HepG2 (cell line): Measurements from ENCODE around the gene ENHO. TPM values are rescaled to one million over a fixed set of nuclear protein-coding genes. Genes with fewer than 3 reads are reported as not detected.

ENCODE experiments used
- ATAC-seq: fragments of 200-7000 bp; cut with Tn5 transposase; 3 replicates; pipeline ENCODE4 v1.9.1; 2020; ENCODE audit warnings: mild to moderate bottlenecking, moderate library complexity
- BruUV-seq: library from RNA; stranded (reverse); fragments of 400-500 nt; replicated peaks from 2 replicates; lab custom pipeline; 2021; lab: Mats Ljungman, UMichigan
- CTCF ChIA-PET: fragments of 300-600 bp; formaldehyde crosslinking; extraction: SDS; loops from one replicate; lab custom pipeline; 2021; ENCODE audit warnings: low total read pairs, inconsistent platforms, low intra/inter-chr PET ratio; lab: Yijun Ruan, JAX
- POLR2A ChIA-PET: fragments of 350-600 bp; sonication (Branson Sonifier 250); formaldehyde crosslinking; loops from one replicate; lab custom pipeline; 2020; ENCODE audit warnings: antibody characterized with exemption, inconsistent platforms; lab: Yijun Ruan, JAX
- DNase-seq: peaks from one replicate; pipeline ENCODE4 v3.0.0-alpha.2; 2015; ENCODE audit warnings: low spot score
- FAIRE-seq: peaks from 3 replicates; lab custom pipeline; 2011; peaks lifted over from hg19 to GRCh38; lab: Jason Lieb, UNC
- H2AFZ ChIP-seq: one replicate; pipeline ENCODE4 v1.6.1; 2011; ENCODE audit warnings: low read length, inconsistent platforms
- H3K27ac ChIP-seq: fragments of 300-600 bp; 3 replicates; pipeline ENCODE4 v1.8.0; 2011; ENCODE audit warnings: mixed run types, mild to moderate bottlenecking, mixed read lengths, low read length, inconsistent platforms; ENCODE audit not compliant: insufficient read depth; ENCODE audit errors: extremely low read length
- H3K27me3 ChIP-seq, 2 experiments: fragments of 200-600 bp in 1 of 2; 2 replicates in 1 of 2; 3 replicates in 1 of 2; pipeline versions ENCODE4 v1.6.0 to v1.8.0; 2011; ENCODE audit warnings: low read length in 2 of 2, mild to moderate bottlenecking in 2 of 2, moderate library complexity in 2 of 2, inconsistent platforms in 1 of 2; ENCODE audit not compliant: insufficient read depth in 2 of 2, control insufficient read depth in 1 of 2
- H3K36me3 ChIP-seq, 2 experiments: fragments of 200-600 bp in 1 of 2; replicated peaks in 1 of 2; 2 replicates in 1 of 2; 3 replicates in 1 of 2; pipeline versions ENCODE4 v1.5.1 to v1.8.0; 2011; ENCODE audit warnings: low read length in 2 of 2, inconsistent platforms in 1 of 2; ENCODE audit not compliant: insufficient read depth in 2 of 2, control insufficient read depth in 1 of 2
- H3K4me1 ChIP-seq: 2 replicates; pipeline ENCODE4 v1.5.1; 2012; ENCODE audit warnings: low read length, inconsistent platforms; ENCODE audit not compliant: insufficient read depth
- H3K4me2 ChIP-seq: 2 replicates; pipeline ENCODE4 v1.6.0; 2011; ENCODE audit warnings: low read depth, low read length, inconsistent platforms
- H3K4me3 ChIP-seq, 3 experiments: fragments of 200-600 bp in 1 of 3; sonication (generic), shearing (Covaris generic) in 1 of 3; replicated peaks in 1 of 3; 2 replicates each; pipeline ENCODE4 v1.5.1; 2011 to 2016; ENCODE audit warnings: low read length in 3 of 3, inconsistent platforms in 2 of 3, low read depth in 2 of 3, mild to moderate bottlenecking in 2 of 3, control low read depth in 1 of 3, mixed read lengths in 1 of 3; ENCODE audit not compliant: insufficient read depth in 1 of 3
- H3K79me2 ChIP-seq: one replicate; pipeline ENCODE4 v1.6.1; 2011; ENCODE audit warnings: low read length, inconsistent platforms; ENCODE audit not compliant: insufficient read depth
- H3K9ac ChIP-seq: 2 replicates; pipeline ENCODE4 v1.6.0; 2011; ENCODE audit warnings: mild to moderate bottlenecking, low read depth, low read length, inconsistent platforms; ENCODE audit not compliant: insufficient read depth
- H3K9me3 ChIP-seq: 2 replicates; pipeline ENCODE4 v1.5.1; 2012; ENCODE audit warnings: mild to moderate bottlenecking, low read length
- H4K20me1 ChIP-seq: 2 replicates; pipeline ENCODE4 v1.6.0; 2011; ENCODE audit warnings: inconsistent platforms, mild to moderate bottlenecking, low read length, moderate library complexity; ENCODE audit not compliant: insufficient read depth
- BORCS8-MEF2B ChIP-seq: sonication (generic); formaldehyde crosslinking; IDR thresholded peaks from 2 replicates; pipeline ENCODE4 v1.8.0; 2022; ENCODE audit warnings: mild to moderate bottlenecking, missing genetic modification reagents
- CREM ChIP-seq, 2 experiments: sonication (generic) in 1 of 2; formaldehyde crosslinking in 1 of 2; IDR thresholded peaks; 2 replicates each; pipeline versions ENCODE4 v1.4.0 to v1.6.1; 2016 to 2020; ENCODE audit warnings: antibody characterized with exemption in 1 of 2, mild to moderate bottlenecking in 1 of 2, missing genetic modification reagents in 1 of 2
- FOXA3 ChIP-seq: IDR thresholded peaks from 2 replicates; pipeline ENCODE4 v1.6.1; 2016; ENCODE audit warnings: missing genetic modification reagents, missing compliant biosample characterization
- GABPA ChIP-seq, 2 experiments: IDR thresholded peaks; 2 replicates each; pipeline ENCODE4 v1.6.1; 2011 to 2016; ENCODE audit warnings: low read depth in 2 of 2, low read length in 1 of 2, missing biosample characterization in 1 of 2, missing genetic modification characterization in 1 of 2
- JARID2 ChIP-seq: sonication (generic); formaldehyde crosslinking; IDR thresholded peaks from 2 replicates; pipeline ENCODE4 v1.8.1; 2023; ENCODE audit warnings: missing genetic modification reagents, inconsistent platforms; ENCODE audit not compliant: insufficient replicate concordance
- NR2F2 ChIP-seq: IDR thresholded peaks from 2 replicates; pipeline ENCODE4 v1.6.1; 2012; ENCODE audit warnings: low read depth, inconsistent platforms, borderline replicate concordance
- SUZ12 ChIP-seq: fragments of 150-350 bp; IDR thresholded peaks from 2 replicates; pipeline ENCODE4 v1.6.1; 2014; ENCODE audit warnings: low read depth, low read length
- ZNF891 ChIP-seq: sonication (generic); formaldehyde crosslinking; IDR thresholded peaks from 2 replicates; pipeline ENCODE4 v1.5.0; 2020; ENCODE audit warnings: mild to moderate bottlenecking, missing genetic modification reagents
- WGBS: methylation state at CpG from one replicate; pipeline ENCODE4 v1.1.6; 2017; ENCODE audit warnings: low lambda C conversion rate; 5-methylcytosine and 5-hydroxymethylcytosine counted together
- in situ Hi-C: cut with HindIII; loops from 2 replicates; pipeline ENCODE4 v1.10.0; 2017; ENCODE audit warnings: low pct_unique_long_range_greater_than_20kb; ENCODE audit not compliant: extremely low pct_ligation_motif_present
- intact Hi-C: fragments of 100-400 bp; cut with micrococcal nuclease; formaldehyde crosslinking; loops from one replicate; pipeline ENCODE4 v1.10.0; 2022; ENCODE audit not compliant: unreplicated experiment
- polyA plus RNA-seq, 8 experiments: library from polyadenylated mRNA; depleted of rRNA in 3 of 8; stranded (reverse) in 7 of 8; unstranded in 1 of 8; fragments of >200 nt; fragmentation: Illumina TruSeq in 4 of 8; extraction: Trizol in 4 of 8; gene quantifications; 2 replicates each; pipeline versions ENCODE4 v1.2.1 to v1.2.3, GENCODE V29; 2011 to 2016; ENCODE audit warnings: low read depth in 4 of 8, missing spikeins in 1 of 8, mixed read lengths in 1 of 8; ENCODE audit not compliant: insufficient read depth in 1 of 8
- total RNA-seq, 5 experiments: library from RNA; depleted of rRNA; stranded (reverse); fragments of >200 nt; fragmentation: Illumina TruSeq; extraction: Trizol; gene quantifications; 2 replicates each; pipeline ENCODE4 v1.2.3, GENCODE V29; 2016; ENCODE audit warnings: low read depth in 1 of 5
- TF ChIP-seq, protein P1 (sequence below): sonication (generic); formaldehyde crosslinking; IDR thresholded peaks from 2 replicates; pipeline ENCODE4 v1.9.0; 2021; ENCODE audit warnings: missing genetic modification reagents, borderline replicate concordance
- TF ChIP-seq, protein P2 (sequence below): sonication (generic); formaldehyde crosslinking; IDR thresholded peaks from 2 replicates; pipeline ENCODE4 v1.4.0; 2020; ENCODE audit warnings: missing genetic modification reagents

Gene ENHO
- total and polyA plus RNA-seq, 2 of the 13 experiments (the other 11 are each of a cell fraction or from before 2014, with no cell fraction given) = 0.08 to 0.60 TPM

- H3K4me1 ChIP-seq = peaks cover 16% of the 10 kb centered on the region
- in situ Hi-C loops = no loop called here
- no peak overlapping the region for H2AFZ ChIP-seq
- DNase-seq (no peak), ATAC-seq (no peak), FAIRE-seq (no peak)
- no peaks in the 10 kb centered on the region for H4K20me1 ChIP-seq
- no peaks in the 10 kb centered on the region for H3K36me3 ChIP-seq
- no peaks in the 10 kb centered on the region for H3K79me2 ChIP-seq
- H3K27ac ChIP-seq = no peak overlapping the region
- no peaks in the 10 kb centered on the region for H3K9me3 ChIP-seq
- 35% methylated on average over 13 of the region's 13 CpGs for WGBS
- H3K4me3 ChIP-seq = no peak overlapping the region
- H3K9ac ChIP-seq = no peak overlapping the region
- ChIA-PET POLR2A (no interaction called here), CTCF (no interaction called here)
- no peak overlapping the region for H3K4me2 ChIP-seq
- peaks cover 6 to 38% of the 10 kb centered on the region in 2 experiments; a peak in 3 of 5 replicates for H3K27me3 ChIP-seq
- no TSS peak for BruUV-seq
- intact Hi-C loops = loop anchor here (1.0 kb wide), 1 partner anchor 9 kb away; no protein-coding TSS in a partner anchor
- TF ChIP-seq FOXA3 (CRISPR knock-in tag) (no peak), CREM (IDR thresholded peaks at IDR 0.05) (no peak), CREM (CRISPR knock-in tag; IDR thresholded peaks at IDR 0.05) (no peak), BORCS8-MEF2B (no peak), SUZ12 (no peak), ZNF891 (CRISPR knock-in tag) (no peak), JARID2 (CRISPR knock-in tag) (no peak), NR2F2 (no peak), GABPA (IDR thresholded peaks at IDR 0.05; ENCODE audit: low read depth, low read length) (no peak), GABPA (CRISPR knock-in tag; IDR thresholded peaks at IDR 0.05; ENCODE audit: low read depth) (no peak)
- TF ChIP-seq, protein P1, sequence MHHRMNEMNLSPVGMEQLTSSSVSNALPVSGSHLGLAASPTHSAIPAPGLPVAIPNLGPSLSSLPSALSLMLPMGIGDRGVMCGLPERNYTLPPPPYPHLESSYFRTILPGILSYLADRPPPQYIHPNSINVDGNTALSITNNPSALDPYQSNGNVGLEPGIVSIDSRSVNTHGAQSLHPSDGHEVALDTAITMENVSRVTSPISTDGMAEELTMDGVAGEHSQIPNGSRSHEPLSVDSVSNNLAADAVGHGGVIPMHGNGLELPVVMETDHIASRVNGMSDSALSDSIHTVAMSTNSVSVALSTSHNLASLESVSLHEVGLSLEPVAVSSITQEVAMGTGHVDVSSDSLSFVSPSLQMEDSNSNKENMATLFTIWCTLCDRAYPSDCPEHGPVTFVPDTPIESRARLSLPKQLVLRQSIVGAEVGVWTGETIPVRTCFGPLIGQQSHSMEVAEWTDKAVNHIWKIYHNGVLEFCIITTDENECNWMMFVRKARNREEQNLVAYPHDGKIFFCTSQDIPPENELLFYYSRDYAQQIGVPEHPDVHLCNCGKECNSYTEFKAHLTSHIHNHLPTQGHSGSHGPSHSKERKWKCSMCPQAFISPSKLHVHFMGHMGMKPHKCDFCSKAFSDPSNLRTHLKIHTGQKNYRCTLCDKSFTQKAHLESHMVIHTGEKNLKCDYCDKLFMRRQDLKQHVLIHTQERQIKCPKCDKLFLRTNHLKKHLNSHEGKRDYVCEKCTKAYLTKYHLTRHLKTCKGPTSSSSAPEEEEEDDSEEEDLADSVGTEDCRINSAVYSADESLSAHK (CRISPR knock-in tag) = no peak
- TF ChIP-seq, protein P2, sequence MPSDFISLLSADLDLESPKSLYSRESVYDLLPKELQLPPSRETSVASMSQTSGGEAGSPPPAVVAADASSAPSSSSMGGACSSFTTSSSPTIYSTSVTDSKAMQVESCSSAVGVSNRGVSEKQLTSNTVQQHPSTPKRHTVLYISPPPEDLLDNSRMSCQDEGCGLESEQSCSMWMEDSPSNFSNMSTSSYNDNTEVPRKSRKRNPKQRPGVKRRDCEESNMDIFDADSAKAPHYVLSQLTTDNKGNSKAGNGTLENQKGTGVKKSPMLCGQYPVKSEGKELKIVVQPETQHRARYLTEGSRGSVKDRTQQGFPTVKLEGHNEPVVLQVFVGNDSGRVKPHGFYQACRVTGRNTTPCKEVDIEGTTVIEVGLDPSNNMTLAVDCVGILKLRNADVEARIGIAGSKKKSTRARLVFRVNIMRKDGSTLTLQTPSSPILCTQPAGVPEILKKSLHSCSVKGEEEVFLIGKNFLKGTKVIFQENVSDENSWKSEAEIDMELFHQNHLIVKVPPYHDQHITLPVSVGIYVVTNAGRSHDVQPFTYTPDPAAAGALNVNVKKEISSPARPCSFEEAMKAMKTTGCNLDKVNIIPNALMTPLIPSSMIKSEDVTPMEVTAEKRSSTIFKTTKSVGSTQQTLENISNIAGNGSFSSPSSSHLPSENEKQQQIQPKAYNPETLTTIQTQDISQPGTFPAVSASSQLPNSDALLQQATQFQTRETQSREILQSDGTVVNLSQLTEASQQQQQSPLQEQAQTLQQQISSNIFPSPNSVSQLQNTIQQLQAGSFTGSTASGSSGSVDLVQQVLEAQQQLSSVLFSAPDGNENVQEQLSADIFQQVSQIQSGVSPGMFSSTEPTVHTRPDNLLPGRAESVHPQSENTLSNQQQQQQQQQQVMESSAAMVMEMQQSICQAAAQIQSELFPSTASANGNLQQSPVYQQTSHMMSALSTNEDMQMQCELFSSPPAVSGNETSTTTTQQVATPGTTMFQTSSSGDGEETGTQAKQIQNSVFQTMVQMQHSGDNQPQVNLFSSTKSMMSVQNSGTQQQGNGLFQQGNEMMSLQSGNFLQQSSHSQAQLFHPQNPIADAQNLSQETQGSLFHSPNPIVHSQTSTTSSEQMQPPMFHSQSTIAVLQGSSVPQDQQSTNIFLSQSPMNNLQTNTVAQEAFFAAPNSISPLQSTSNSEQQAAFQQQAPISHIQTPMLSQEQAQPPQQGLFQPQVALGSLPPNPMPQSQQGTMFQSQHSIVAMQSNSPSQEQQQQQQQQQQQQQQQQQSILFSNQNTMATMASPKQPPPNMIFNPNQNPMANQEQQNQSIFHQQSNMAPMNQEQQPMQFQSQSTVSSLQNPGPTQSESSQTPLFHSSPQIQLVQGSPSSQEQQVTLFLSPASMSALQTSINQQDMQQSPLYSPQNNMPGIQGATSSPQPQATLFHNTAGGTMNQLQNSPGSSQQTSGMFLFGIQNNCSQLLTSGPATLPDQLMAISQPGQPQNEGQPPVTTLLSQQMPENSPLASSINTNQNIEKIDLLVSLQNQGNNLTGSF (CRISPR knock-in tag) = no peak
These were observed 12.0 kb downstream of the ENHO start for GRCh38 chr9:34510497-34511468.
